ENCODE data around the gene CHIA. TPM values are rescaled to one million over a fixed set of nuclear protein-coding genes. Genes with fewer than 3 reads are reported as not detected.
"Not testable (repeated sequence)": the region's sequence is repeated elsewhere in the genome, so short reads cannot be mapped to it uniquely, and the experiment has no call there.

The CHIA gene
- polyA plus RNA-seq, 12 donors = not detected

GRCh38 chr1:111283838-111284237, 6.8 kb upstream of the CHIA start:
- no peak for DNase-seq

- no peak for DNase-seq
Observed at GRCh38 chr1:111285879-111286278, 4.8 kb upstream of the CHIA start.

- DNase-seq = no peak
Observed at GRCh38 chr1:111286912-111287311, 3.7 kb upstream of the CHIA start.

- DNase-seq = no peak
Observed at GRCh38 chr1:111289371-111289770, 1.3 kb upstream of the CHIA start.

- DNase-seq = no peak
Observed at GRCh38 chr1:111290104-111290503, 547 bp upstream of the CHIA start.

GRCh38 chr1:111294390-111294789, 3.7 kb downstream of the CHIA start:
- no peak for DNase-seq

DNA sequence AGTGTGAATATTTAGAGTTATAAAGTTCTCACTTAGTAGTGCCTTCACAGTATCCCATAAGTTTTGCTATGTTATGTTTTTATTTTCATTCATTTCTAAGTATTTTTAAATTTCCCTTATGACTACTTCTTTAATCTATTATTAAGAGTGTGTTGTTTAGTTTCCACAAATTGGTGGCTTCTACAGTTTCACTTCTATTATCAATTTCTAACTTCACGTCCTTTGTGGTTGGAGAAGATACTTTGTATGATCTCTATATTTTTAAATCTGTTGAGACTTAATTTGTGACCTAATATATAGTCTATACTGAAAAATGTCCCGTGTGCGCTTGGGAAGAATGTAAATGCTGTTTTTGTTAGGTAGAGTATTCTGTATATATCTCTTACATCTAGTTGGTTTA, 11.7 kb downstream of the CHIA start:
- DNase-seq = no peak

DNA sequence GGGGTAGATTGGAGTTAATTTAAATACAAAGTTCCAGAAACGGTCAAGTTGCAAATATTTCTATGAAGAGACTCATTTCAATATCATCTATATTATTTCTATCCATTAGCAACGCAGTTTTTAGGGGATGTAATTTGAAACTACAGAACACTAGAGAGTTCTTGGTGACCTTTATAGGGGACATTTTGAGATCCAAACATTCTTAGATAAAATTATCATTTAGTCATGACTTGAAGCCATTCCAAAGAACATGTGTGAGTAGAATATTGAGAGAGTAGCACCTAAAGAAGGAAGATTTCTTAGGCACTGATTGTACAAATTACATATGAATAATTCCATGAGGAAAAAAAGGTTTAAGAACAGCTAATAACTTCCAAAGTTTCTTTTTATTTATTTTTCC, 19.0 kb downstream of the CHIA start:
- no peak for DNase-seq

DNA sequence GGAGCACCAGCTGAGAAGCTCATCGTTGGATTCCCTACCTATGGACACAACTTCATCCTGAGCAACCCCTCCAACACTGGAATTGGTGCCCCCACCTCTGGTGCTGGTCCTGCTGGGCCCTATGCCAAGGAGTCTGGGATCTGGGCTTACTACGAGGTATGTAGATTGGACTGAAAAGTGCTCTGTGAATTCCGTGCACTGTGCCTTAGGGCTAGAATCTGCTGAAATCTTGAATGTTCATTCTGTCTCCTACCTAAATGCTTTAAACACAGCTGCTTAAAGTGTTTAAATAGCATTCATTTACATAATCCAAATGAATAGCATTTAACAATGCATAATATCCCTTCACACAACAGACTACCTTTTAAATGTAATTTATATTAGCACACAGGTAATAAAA, 27.9 kb downstream of the CHIA start:
- DNase-seq = no peak

DNA sequence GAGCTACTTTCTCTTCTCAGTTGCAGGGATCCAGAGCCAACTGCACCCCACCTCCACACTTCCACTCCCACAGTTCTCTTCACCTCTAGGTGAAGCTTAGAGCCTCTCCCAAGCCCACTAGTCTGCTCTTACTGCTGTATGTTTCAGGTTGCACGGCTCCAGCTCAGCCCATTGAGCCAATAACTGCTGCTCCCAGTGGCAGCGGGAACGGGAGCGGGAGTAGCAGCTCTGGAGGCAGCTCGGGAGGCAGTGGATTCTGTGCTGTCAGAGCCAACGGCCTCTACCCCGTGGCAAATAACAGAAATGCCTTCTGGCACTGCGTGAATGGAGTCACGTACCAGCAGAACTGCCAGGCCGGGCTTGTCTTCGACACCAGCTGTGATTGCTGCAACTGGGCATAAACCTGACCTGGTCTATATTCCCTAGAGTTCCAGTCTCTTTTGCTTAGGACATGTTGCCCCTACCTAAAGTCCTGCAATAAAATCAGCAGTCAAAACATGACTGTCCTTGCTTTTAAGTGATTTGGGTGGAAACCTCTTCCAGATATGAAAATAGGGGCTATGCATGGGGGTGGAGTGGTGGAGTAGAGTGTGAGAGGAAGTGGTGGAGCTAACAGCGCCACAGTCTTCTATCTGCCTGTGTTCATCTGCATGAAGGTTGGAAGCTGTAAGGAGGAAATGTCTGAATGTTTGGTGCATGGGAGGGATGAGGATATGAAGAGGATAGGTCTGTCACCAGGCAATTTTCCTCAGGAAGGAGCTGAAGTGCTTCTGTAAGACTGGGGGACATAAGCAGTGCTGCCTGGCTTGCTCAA, 29.6 kb downstream of the CHIA start:
- DNase-seq = no peak

- DNase-seq = no peak
Observed at GRCh38 chr1:111323231-111323630, 32.6 kb downstream of the CHIA start.

DNA sequence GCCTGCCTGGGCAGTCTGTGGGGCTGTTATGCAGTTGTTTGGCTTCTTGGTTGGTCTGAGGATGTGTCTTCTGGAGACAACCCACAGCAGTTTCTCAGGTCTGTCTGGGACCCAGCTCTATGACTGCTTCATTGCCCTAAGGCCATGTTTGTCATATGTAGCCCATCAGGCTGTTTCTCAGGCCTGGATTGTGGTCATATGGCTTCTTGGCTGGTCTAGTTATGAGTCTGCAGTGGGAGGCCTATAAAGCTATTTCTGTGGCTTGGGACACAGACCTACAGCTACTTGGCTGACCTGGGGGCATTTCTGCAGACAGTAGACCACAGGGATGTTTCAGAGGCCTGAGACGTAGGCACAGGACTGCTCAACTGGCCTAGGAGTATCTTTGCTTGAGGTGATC, 41.5 kb downstream of the CHIA start:
- no peak for DNase-seq

DNA sequence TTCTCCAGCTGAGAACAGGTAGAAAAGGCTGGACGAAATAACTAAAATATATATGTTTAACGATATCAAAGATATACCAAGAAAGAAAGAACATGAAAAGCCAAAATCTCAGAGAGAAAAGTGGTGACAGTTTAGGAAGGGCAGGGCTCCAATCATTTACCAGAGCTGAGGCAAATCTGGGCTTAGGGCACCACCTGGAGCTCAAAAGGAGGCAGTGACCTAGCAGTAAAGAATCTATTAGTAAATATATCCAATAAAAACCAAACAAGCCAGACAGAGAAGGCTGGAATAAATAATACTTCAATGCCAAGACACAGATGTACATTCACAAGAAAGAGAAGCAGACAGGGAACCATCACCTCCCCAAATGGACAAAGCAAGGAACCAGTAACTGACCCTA, 43.5 kb downstream of the CHIA start:
- DNase-seq = no peak

- DNase-seq = not testable (repeated sequence)
Observed at GRCh38 chr1:111335214-111335877, 44.7 kb downstream of the CHIA start.

GRCh38 chr1:111338849-111339248, 48.2 kb downstream of the CHIA start:
- not testable (repeated sequence) for DNase-seq

- peak; percentile 86 for DNase-seq
Observed at GRCh38 chr1:111346089-111346885, 55.6 kb downstream of the CHIA start.

DNA sequence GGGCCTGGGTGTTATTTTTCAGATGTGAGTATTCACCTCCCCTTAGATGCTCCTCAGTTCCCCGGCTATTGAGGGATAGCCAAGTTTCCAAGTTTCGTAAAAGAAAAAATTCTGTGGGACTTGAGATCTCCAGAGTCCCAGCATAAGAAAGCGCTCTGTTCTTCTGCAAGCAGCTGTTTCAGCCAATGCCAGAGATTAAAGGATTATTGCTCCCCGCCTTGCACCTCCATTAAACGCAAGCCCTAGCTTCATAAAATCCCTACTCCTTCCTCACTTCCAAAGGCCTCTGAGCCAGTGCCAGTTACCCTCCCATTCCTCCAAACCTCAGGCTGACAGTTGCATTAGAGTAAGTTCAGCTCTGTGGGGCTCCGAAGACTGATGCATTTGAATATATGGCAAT, 56.4 kb downstream of the CHIA start:
- peak; percentile 5 for DNase-seq

- no peak for DNase-seq
Observed at GRCh38 chr1:111351700-111352099, 61.0 kb downstream of the CHIA start.

DNA sequence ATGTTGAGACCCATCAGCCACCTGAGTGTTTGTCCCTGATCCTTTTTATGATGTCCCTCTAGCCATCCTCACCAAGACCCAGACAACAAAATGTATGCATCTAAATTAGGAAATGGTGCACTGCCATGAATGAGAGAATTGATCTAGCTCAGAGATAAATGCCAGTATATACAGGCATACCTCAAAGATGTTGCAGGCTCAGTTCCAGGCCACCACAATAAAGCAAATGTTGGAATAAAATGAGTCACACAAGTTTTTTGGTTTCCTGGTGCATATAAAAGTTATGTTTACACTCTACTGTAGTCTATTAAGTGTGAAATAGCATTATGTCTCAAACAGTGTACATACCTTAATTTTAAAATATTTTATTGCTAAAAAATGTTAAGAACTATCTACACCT, 63.9 kb downstream of the CHIA start:
- no peak for DNase-seq

GRCh38 chr1:111358964-111359363, 68.3 kb downstream of the CHIA start:
- DNase-seq = no peak

DNA sequence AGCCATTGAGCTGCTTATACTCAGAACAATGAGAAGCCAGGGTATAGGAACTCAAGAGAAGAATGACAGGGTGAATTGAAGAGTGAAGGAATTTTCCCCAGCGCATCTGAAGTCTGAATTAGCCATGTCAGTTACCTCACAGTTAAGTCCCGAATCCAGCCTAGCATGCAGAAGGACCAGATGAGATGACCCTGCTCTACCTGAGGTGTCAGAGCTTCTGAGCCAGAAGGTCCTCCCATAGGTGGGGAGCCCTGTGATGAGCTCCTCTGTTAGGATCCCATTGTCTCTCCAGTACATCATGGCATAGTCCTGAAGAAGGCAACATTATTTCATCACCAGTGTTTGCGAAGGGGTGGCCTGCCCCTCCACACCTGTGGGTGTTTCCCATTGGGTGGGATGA, 68.7 kb downstream of the CHIA start:
- DNase-seq = no peak

GRCh38 chr1:111360257-111360656, 69.6 kb downstream of the CHIA start:
- not testable (repeated sequence) for DNase-seq

- DNase-seq = no peak
Observed at GRCh38 chr1:111361761-111362160, 71.1 kb downstream of the CHIA start.

Data from muscle of arm (tissue), 12 donors.